HTR-8/SVneo (cell line): ENCODE measurements around the gene DEPP1.
"Not testable (repeated sequence)": the region's sequence is repeated elsewhere in the genome, so short reads cannot be mapped to it uniquely, and the experiment has no call there.

Source experiments
- DNase-seq: peaks from one replicate; pipeline ENCODE4 v3.0.0; 2011; ENCODE audit warnings: low spot score, mixed read lengths; ENCODE audit not compliant: insufficient read length
- FAIRE-seq: peaks from 2 replicates; lab custom pipeline; 2011; peaks lifted over from hg19 to GRCh38; lab: Jason Lieb, UNC

DEPP1 gene, protein sequence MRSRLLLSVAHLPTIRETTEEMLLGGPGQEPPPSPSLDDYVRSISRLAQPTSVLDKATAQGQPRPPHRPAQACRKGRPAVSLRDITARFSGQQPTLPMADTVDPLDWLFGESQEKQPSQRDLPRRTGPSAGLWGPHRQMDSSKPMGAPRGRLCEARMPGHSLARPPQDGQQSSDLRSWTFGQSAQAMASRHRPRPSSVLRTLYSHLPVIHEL

GRCh38 chr10:44978570-44979280 lies at the start of gene DEPP1:
TSS of gene DEPP1 (minus strand) at chr10:44978809. CDS start at chr10:44978030, 779 bp downstream.
- DNase-seq, result peak; percentile 89
- FAIRE-seq, result peak; percentile 85

DNA sequence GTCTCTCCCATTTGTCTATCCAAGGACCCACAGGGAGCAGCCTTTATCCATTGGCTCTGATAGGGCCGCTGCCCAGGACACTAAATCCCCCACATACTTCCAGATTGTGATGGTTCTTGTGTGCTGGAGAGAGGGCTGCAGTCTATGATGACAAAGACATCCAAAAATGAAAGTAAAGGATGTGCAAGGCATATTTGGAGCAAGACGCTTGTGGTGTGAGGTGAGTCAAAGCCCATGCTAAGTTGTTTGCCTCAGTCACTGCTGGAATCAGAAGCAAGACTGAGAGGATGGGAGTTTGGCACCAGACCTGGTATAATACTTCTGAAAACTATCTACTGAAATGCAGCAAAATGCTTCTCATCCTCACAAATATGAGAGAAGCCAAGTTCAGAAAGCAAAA lies 44.8 kb upstream of the DEPP1 start:
- no peak for DNase-seq

DNA sequence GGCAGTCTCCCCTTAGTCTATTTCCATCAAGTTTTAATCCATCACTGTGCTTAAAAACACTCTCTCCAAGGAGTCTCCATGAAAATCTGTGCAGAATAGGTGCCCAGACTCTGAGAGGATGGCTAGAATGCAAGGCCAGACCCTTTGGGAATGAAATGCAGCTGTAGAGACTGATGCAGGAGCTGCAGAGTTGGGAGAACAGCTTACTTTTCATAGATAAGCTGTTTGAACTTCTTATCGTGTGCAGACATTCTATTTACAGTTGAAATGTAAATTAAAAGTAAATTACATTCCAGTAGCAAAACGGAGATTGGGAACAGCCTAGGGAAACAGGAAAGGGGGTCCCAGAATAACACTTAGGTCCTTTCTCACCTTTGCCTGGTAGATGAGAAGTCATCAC lies 37.0 kb upstream of the DEPP1 start:
- no peak for FAIRE-seq
- DNase-seq, result no peak

More for the DNA sequence above, 44.8 kb upstream of the DEPP1 start:
- FAIRE-seq, result no peak

DNA sequence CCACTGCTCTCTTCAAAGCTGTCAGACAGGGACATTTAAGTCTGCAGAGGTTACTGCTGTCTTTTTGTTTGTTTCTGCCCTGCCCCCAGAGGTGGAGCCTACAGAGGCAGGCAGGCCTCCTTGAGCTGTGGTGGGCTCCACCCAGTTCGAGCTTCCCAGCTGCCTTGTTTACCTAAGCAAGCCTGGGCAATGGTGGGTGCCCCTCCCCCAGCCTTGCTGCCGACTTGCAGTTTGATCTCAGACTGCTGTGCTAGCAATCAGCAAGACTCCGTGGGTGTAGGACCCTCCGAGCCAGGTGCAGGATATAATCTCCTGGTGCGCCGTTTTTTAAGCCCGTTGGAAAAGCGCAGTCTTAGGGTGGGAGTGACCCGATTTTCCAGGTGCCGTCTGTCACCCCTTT lies 35.9 kb upstream of the DEPP1 start:
- DNase-seq, FAIRE-seq: not testable (repeated sequence)

DNA sequence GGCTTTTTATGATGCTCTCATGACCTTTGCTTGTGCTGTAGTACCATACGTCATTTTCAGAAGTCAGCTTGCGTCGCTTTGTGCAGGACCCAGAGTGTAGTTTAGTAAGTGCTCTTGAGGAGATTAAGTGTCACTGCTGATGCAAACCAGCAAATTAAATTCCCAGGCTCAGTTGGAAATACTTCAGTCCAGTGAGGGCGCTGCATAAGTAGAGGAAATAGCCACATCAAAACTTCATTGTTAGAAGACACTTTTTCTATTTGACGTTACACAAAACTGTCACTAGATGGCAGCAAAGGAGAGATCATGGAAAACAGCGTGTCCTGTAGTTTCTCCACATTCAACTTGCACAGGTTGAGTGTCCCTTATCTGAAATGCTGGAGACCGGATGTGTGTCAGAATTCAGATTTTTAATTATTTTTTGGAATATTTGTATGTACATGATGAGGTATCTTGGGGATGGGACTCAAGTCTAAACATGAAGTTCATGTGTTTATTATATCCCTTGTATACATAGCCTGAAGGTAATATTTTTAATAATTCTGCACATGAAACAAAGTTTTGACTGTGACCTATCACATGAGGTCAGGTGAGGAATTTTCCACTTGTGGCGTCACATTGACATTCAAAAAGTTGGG lies 30.0 kb upstream of the DEPP1 start:
- peak; percentile 61 for DNase-seq
- peak; percentile 23 for FAIRE-seq

DNA sequence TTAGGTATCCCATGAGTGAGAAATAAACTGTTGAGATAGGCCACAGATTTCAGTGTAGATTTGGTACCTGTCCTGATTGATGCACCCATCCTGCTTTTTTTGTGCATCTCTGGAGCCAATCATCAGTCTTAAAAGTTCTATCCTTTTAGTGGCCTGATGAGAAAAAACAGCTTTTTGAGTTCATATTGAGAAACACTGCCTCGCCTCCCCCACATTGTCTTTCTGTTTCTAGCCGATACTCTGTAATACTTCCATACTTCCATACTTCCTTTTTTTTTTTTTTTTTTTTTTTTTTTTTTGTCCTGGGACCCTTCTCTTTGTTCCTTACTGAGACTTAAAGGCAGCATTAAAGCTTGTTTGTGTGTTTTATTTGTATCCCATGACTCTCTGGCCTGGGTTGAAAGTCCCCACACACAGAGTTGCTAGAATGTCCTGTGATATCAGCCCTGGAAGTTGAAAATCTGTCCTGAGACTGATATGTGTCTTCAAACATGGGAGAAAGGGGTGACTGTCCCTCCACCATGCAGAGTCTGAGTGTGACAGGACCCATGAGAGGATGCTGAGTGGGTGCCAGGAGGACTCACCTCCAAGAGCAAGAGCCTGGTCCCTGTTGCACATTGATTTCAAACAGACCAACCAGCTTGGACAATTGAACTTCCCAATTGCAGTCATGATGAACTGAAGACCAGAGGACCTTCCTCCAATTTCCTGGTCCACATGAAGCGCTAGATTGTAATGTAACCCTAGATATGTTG lies 27.8 kb upstream of the DEPP1 start:
- DNase-seq (no peak), FAIRE-seq (no peak)

- DNase-seq, result no peak
- no peak for FAIRE-seq
Observed at GRCh38 chr10:45005284-45005683, 26.7 kb upstream of the DEPP1 start.

DNA sequence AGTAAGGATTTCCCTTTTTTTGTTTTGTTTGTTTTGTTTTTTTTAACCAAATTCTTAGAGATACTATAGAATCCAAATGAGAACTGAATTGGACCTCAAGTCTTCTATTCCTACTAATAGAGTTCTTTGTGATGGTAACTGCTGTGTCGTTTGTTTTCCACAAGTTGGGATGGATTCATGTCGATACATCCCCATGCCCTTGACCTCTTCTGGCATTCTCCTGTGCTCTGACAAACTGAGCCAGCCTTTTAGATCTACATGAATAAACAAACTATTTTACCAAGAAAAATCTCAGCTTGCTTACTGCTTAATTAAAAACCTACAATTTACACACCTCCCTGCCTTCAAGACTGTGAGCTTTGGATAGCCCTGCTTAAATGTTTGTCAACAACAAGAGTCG lies 26.1 kb upstream of the DEPP1 start:
- DNase-seq (no peak), FAIRE-seq (no peak)

- FAIRE-seq, result no peak
- DNase-seq, result no peak
Observed at GRCh38 chr10:45003432-45004000, 24.9 kb upstream of the DEPP1 start.

- FAIRE-seq, result no peak
- no peak for DNase-seq
Observed at GRCh38 chr10:45001381-45002148, 23.0 kb upstream of the DEPP1 start.

DNA sequence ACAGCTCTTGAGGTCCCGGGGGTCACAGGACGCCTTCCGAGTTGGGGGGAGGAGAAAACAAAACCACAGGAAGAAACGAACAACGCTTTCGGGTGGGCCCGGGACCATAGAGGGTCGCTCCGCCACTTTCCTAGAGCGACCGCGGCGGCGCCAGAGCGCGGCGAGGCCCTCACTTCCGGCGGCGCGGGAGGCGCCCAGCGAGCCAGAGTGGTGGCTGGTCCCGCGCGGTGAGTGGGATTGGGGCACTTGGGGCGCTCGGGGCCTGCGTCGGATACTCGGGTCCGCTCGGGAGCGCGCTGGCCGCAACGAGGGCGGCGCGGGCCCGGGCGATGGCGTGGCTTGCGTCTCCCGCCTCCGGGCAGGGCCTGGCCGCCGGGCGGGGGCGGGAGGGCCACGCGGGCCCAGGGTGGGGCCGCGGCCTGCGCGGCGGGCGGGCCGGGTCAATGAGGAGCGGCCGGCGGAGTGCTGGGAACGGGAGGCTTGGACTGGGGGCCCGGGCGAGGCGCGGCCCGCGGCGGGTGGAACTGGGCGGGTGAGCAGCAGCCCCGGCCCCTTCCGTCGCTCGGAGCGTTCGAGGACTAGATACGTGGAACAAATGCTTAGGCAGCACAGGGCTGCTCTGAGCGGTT lies 22.3 kb upstream of the DEPP1 start, which contains the start of gene ZNF22:
Gene ZNF22, plus strand, starts transcription at position 172 of the 629 bp plus-strand sequence. CDS start 2,446 bp downstream, outside the sequence.
- FAIRE-seq (no peak), DNase-seq (peak; percentile 61)

GRCh38 chr10:45000138-45000751 lies 21.6 kb upstream of the DEPP1 start:
- FAIRE-seq (no peak), DNase-seq (no peak)

DNA sequence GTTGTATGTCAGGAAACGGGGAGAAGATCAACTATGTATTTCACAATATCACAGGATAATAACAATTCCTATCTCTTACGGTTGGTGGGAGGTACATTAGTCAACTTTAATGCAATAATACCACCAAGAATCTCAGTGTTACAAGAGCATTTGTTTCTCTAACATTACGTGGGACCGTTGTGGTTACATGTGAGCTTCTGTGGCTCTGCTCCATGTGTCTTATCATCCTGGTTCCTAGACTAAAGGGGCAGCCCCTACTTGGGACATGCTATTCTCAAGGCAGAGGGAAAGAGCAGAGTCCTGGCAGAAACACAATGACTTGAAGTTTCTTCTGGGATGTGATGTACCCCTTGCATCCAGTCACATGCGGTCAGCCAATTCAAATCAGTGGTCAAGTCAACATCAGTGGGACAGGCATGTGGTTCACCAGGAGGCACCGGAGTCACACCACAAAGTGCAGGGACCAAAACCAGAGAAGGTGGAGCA lies 19.6 kb upstream of the DEPP1 start:
- FAIRE-seq, result no peak
- no peak for DNase-seq

- no peak for FAIRE-seq
Observed at GRCh38 chr10:44997105-44997748, 18.6 kb upstream of the DEPP1 start.

GRCh38 chr10:44995914-44996669 lies 17.5 kb upstream of the DEPP1 start:
- FAIRE-seq, result no peak
- no peak for DNase-seq

More at GRCh38 chr10:44997105-44997748, 18.6 kb upstream of the DEPP1 start:
- DNase-seq, result no peak

DNA sequence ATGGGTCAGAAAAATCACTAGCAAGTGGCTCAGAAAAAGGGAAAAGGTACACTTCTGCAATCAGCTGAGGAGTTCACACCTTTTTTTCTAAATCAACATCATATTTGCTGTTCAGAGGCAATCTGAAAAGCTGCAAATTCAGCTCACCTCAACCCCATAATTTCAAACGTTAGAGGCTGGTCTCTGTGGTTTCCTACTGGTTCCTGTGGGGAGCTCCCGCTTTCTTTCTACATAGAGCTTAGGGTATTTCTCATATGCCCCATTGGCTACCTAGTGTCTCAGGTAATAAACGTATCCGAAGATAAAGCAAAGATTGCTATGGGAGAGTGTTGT lies 16.9 kb upstream of the DEPP1 start:
- FAIRE-seq (no peak), DNase-seq (no peak)

- FAIRE-seq (no peak), DNase-seq (no peak)
Observed at GRCh38 chr10:44994752-44995530, 16.3 kb upstream of the DEPP1 start.
